ENCODE data around the gene ERC1. TPM values are rescaled to one million over a fixed set of nuclear protein-coding genes. Genes with fewer than 3 reads are reported as not detected.

Gene ERC1
- total and polyA plus RNA-seq, 2 donors (not counting 3 experiments of a cell fraction or from before 2014, with no cell fraction given), result 11.7 to 66.1 TPM

GRCh38 chr12:955939-956338, 35.1 kb upstream of the ERC1 start:
- FAIRE-seq (no peak), DNase-seq (ENCODE audit: low read depth, low spot score) (no peak)
- H3K27me3 ChIP-seq (ENCODE audit: control insufficient read depth in 2 of 2, insufficient read depth in 2 of 2, low read length in 2 of 2), result no peaks in the 10 kb centered on the region
- ChIA-PET CTCF (interaction anchor here (1.1 kb wide), 1 partner anchor 137 kb away, joined by 5 read pairs; no protein-coding TSS in a partner anchor), POLR2A (no interaction called here)
- H3K4me3 ChIP-seq (replicated peaks in 1 of 3; ENCODE audit: insufficient read depth in 1 of 3, low read depth in 1 of 3, low read length in 3 of 3), result no peak overlapping the region
- no peak overlapping the region for H3K9ac ChIP-seq (replicated peaks; ENCODE audit: extremely low read depth, insufficient read depth, low read length)
- H2AFZ ChIP-seq (ENCODE audit: low read depth, low read length), result no peak overlapping the region
- no peaks in the 10 kb centered on the region for H3K9me1 ChIP-seq (replicated peaks; ENCODE audit: control insufficient read depth, extremely low read depth, insufficient read depth, low read length)
- dilution Hi-C loops (cut with MboI; ENCODE audit: extremely low pct_ligation_motif_present, low sequenced_read_pairs), result no loop called here
- H3K9me3 ChIP-seq (replicated peaks; ENCODE audit: control insufficient read depth, insufficient read depth, low read length), result no peaks in the 10 kb centered on the region
- H3K4me2 ChIP-seq (ENCODE audit: insufficient read depth, low read length), result no peak overlapping the region
- no peaks in the 10 kb centered on the region for H4K20me1 ChIP-seq (replicated peaks; ENCODE audit: control insufficient read depth, extremely low read depth, insufficient read depth, low read length)
- intact Hi-C loops (cut with micrococcal nuclease), result no loop called here
- H3K36me3 ChIP-seq (ENCODE audit: control insufficient read depth in 2 of 2, extremely low read depth in 1 of 2, insufficient read depth in 2 of 2, low read length in 2 of 2), result no peaks in the 10 kb centered on the region
- H3K79me2 ChIP-seq (ENCODE audit: control insufficient read depth, insufficient read depth, low read length), result no peaks in the 10 kb centered on the region
- no peak for TF ChIP-seq CTCF (IDR thresholded peaks at IDR 0.05; ENCODE audit: extremely low read depth in 1 of 2, insufficient read depth in 1 of 2, low read depth in 1 of 2, low read length in 2 of 2)
- no peak for TF ChIP-seq POLR2A (IDR thresholded peaks at IDR 0.05; ENCODE audit: low read depth, low read length)
- TF ChIP-seq MYC (IDR thresholded peaks at IDR 0.05; ENCODE audit: low read depth, low read length), result no peak
- TF ChIP-seq, protein P1, sequence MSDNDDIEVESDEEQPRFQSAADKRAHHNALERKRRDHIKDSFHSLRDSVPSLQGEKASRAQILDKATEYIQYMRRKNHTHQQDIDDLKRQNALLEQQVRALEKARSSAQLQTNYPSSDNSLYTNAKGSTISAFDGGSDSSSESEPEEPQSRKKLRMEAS (IDR thresholded peaks at IDR 0.05; ENCODE audit: insufficient read depth, insufficient read length), result no peak
- no peak for TF ChIP-seq FOS (IDR thresholded peaks at IDR 0.05; ENCODE audit: borderline replicate concordance, insufficient read depth, low read length)
- no peak for TF ChIP-seq GATA2 (IDR thresholded peaks at IDR 0.05; ENCODE audit: insufficient read depth, insufficient read length, low read depth, low read length)
- TF ChIP-seq JUN (IDR thresholded peaks at IDR 0.05; ENCODE audit: borderline replicate concordance, insufficient read depth, insufficient read length, low read depth), result no peak
- no peak for TF ChIP-seq POLR2AphosphoS5 (IDR thresholded peaks at IDR 0.05; ENCODE audit: insufficient read depth, low read depth, low read length)
- no peak for TF ChIP-seq EZH2 (IDR thresholded peaks at IDR 0.05; ENCODE audit: borderline replicate concordance, low read depth, low read length, severe bottlenecking)
- no TSS peak for BruUV-seq (replicated peaks)
- no peak overlapping the region for H3K27ac ChIP-seq (ENCODE audit: insufficient read depth, low read depth, low read length)
- H3K4me1 ChIP-seq (ENCODE audit: control insufficient read depth, extremely low read depth, insufficient read depth, low read length), result peaks cover 17% of the 10 kb centered on the region
